NCI-H1048 (cell line): ENCODE data around the gene MARCHF7.
"Not testable (repeated sequence)": the region's sequence is repeated elsewhere in the genome, so short reads cannot be mapped to it uniquely, and the experiment has no call there.

Experiments
- DNase-seq: peaks from one replicate; lab custom pipeline; 2025; lab: John Stamatoyannopoulos, UW

MARCHF7 gene

DNA sequence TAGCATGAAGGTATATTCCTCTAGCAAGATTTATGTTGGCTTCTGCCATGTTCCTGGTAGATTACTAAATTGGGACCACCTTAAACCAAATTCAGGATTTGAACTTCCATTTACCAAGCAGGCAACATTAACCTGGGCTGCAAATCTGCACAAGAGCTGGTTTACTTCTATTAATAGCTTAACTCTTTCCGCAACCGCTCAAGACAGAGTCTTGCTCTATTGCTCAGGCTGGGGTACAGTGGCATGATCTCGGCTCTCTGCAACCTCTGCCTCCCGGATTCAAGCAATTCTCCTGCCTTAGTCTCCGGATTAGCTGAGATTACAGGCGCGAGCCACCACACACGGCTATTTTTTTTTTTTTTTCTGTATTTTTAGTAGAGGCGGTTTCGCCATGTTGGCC lies 8.4 kb downstream of the MARCHF7 start:
- no peak for DNase-seq

DNA sequence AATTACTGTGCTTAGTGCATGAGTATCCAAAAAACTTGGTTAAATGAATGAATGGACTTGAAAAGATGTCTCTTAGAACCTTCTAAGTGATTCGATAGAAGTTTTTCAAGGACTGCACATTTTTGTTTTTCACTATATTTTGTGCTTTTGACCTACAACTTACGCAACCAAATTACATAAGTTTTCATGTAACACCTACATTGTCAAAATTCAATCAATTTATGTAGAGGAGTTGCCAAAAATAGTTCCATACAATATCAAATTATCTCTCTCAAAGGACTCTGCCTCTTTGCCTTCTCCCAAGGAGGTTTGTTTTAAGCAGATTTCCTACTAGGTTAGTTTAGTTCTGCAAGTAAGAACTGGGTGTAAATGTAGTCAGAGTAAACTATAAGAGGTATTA lies 10.3 kb downstream of the MARCHF7 start:
- no peak for DNase-seq

DNA sequence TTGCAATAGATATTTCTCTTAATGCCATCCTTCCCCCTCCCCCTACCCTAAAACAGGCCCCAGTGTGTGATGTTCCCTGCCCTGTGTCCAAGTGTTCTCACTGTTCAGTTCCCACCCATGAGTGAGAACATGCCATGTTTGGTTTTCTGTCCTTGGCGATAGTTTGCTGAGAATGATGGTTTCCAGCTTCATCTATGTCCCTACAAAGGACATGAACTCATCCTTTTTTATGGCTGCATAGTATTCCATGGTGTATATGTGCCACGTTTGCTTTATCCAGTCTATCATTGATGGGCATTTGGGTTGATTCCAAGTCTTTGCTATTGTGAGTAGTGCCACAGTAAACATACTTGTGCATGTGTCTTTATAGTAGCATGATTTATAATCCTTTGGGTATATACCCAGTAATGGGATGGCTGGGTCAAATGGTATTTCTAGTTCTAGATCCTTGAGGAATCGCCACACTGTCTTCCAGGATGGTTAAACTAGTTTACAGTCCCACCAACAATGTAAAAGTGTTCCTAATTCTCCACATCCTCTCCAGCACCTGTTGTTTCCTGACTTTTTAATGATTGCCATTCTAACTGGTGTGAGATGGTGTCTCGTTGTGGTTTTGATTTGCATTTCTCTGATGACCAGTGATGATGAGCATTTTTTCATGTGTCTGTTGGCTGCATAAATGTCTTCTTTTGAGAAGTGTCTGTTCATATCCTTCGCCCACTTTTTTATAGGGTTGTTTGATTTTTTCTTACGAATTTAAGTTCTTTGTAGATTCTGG lies 12.7 kb downstream of the MARCHF7 start:
- DNase-seq: not testable (repeated sequence)

DNA sequence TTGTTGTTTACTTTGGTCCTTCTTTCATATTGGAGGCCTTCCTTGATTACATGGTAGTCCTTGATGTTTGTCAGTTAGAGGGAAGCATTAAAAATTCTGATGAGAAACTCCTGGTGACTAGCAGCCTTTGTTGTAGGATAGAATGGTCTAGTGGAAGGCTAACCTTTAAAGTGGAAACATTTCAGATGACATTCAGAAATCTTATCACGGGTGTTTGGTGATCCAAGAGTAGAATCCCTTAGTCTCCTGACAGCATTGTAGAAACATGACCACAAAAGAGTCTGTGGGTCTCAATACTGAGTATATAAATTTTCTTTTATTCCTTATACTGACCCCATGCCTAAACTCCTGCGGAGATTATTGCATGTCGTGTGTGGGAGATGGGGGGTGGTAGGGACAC lies 13.4 kb downstream of the MARCHF7 start:
- DNase-seq: no peak

DNA sequence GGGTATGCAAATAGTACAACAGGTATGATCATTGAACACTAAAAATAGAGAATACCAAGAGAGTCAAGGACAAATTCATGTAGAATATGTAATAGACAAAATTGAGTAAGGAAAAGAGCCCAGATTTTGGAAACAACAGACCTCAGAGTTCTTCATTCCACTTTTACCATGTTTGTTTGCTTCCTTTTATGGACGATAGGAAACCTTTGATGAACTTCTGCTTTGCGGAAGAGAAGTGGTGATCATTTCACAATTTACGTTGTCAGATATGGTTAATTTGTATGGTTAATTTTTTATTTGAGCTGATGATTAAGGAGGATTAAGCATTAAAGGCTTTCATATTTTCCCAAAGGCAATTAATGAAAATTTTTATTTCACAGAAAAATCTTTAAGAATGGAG lies 16.3 kb downstream of the MARCHF7 start:
- DNase-seq: no peak

DNA sequence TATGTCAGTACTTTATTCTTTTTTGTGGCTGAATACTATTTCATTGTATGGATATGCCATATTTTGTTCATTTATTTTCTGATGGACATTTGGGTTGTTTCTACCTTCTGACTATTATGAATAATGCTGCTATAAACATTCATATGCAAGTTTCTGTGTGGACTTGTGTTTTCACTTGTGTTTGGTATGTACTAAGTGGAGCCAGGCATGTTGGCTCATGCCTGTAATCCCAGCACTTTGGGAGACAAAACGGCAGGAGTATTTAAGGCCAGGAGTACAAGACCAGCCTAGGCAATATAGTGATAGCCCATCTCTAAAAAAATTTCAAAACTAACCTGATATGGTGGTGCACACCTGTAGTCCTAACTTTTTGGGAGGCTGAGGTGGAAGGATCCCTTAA lies 23.3 kb downstream of the MARCHF7 start:
- DNase-seq: no peak

DNA sequence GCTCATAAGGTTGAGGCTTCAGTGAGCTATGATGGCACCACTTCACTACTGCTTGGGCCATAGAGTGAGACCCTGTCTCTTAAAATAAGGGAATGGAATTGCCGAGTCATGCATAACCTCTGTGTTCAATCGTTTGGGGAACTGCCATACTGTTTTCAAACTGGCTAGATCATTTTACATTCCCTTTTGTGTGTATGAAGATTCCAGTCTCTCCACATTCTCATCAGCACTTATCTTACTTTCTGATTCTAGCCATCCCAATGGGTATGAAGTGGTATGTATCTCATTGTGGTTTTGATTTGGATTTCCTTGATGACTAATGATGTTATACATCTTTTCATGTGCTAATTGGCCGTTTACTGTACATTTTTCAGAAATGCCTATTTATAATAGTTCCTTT lies 23.7 kb downstream of the MARCHF7 start:
- DNase-seq: no peak

DNA sequence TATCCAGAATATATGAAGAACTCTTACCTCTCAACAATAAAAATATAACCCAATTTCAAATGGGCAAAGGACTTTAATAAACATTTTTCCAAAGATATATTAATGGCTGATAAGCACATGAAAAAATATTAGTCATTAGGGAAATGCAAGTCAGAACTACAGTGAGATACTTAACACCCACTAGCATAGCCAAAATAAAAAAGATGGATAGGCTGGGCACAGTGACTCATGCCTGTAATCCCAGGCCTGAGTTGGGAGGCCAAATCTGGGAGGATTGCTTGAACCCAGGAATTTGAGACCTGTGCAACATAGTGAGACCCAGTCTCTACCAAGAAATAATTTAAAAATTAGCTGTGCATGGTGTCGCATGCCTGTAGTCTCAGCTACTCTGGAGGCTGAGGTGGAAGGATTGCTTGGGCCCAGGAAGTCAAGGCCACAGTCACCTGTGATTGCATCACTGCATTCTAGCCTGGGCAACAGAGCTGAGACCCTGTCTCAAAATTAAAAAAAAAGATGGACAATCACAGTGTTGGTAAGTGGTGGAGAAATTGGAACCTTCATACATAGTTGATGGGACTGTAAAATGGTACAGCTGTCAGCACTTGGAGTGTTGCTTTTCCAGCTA lies 25.1 kb downstream of the MARCHF7 start:
- DNase-seq: no peak

DNA sequence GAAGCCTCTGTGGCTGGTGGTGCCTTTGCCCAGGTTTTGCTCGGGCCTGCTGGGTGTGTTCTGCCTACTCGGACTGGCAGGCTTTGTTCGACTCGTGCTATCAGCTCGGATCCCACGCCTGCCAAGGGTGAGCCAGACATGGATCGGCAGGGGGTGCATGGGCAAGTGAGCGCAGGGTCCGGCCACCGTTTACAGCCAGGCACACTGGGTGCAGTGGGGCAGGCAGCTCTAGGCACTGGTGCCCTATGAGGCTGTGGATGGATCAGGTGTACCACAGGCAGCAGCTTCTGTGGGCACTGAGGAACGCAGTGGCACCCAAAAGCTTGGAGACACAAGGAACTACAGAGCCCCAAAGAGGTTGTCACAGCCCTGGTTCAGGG lies 25.6 kb downstream of the MARCHF7 start:
- no peak for DNase-seq

DNA sequence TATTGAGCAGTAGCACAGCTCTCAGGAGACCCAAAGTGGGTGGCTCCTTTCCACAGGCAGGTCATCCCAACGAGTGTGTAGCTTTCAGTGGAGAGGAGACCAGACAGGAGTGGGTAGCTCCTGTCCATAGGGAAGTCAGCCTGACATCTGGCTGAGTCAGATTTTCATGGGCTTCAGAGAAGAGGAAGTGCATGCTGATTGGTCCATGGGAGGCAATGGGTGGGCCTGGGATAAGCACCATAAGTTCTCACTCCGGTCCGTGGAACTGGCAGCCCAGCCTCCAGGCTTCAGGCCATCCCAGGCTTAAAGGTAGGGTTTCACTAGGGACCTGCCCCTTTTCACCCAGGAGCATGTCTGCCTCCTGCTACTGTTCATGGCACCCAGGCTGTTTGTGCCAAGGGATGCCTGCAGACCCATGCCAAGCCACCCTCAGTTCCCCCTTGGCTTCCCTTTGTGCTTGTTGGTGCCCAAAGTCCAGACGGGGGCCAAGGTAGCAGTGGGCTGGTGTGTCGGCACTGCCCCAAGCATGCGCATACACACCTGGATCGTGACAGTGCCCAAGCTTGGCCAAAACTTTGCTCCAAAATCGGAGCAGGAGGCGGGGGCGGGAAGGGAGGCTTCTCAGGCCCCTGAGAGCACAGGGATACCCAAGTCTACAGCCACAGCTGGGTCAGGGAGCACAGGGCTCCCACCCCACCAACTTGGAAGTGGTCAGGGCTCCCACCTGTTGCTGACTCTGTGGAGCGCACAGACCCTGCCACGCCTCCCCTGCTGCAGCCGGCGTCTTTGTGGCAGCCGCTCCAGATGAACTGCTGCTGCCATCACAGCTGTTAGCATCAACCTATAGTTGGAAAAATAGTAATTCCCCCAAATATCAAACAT lies 26.4 kb downstream of the MARCHF7 start:
- DNase-seq: no peak

DNA sequence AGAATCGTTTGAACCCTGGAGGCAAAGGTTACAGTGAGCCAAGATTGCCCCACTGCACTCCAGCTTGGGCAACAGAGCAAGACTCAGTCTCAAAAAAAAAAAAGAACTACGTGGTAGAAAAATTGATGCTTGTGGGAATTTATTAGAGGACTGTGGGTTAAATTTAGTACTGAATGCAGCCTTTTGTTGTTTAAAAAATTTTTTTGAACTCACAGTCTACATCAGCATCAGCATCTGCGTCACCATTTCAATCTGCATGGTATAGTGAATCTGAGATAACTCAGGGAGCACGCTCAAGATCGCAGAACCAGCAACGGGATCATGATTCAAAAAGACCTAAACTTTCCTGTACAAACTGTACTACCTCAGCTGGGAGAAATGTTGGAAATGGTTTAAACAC lies 30.5 kb downstream of the MARCHF7 start:
- DNase-seq: no peak

DNA sequence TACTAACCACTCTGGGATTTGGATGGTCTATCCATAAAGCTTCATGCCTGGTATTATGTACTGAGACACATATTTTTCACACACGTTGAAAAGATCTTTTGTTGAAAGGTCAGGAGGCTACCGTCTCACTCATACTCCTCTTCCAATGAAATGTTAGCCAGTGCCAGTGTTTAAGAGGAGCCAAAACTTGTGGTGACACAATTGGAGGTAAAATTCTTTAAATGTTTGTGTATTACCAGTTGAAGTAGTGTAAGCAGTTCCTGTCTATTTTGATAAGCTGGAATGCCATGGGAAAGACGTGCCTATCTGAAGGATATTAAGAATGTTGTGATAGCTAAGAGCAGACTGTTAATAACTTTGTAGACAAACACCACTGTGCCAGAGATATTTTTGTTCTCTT lies 32.1 kb downstream of the MARCHF7 start:
- DNase-seq: no peak

DNA sequence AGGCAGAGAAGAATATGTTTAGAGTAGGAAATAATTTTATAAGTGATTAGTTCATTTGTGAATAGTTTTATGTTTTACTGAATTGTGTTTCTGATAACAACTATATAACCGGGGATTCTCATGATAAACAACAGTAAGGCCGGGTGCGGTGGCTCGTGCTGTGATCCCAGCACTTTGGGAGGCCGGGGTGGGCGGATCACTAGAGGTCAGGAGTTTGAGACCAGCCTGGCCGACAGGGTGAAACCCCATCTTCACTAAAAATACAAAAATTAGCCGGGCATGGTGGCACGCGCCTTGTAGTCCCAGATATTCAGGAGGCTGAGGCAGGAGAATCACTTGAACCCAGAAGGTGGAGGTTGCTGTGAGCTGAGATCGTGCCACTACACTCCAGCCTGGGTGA lies 32.9 kb downstream of the MARCHF7 start:
- not testable (repeated sequence) for DNase-seq

DNA sequence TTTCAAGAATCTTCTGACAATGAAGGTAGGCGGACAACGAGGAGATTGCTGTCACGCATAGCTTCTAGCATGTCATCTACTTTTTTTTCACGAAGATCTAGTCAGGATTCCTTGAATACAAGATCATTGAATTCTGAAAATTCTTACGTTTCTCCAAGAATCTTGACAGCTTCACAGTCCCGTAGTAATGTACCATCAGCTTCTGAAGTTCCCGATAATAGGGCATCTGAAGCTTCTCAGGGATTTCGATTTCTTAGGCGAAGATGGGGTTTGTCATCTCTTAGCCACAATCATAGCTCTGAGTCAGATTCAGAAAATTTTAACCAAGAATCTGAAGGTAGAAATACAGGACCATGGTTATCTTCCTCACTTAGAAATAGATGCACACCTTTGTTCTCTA lies 35.8 kb downstream of the MARCHF7 start:
- no peak for DNase-seq

DNA sequence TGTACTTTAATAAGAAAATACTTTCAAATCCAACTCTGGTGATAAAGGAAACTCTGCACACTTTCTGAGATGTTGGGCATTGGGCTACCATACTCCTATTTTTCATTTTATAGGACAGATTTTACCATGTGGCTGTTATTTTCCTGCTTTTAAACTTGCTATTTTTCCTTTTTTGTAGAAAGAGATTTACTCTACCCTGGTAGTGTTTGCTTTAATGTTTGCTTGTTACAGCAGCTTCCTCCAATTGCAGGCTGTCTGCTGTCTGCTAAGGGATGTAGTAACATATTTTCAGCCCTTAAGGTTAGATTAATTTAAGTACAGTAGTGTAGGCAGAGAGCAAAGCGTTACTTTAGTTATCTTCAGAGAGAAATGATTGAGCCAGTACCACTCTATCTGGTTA lies 38.6 kb downstream of the MARCHF7 start:
- no peak for DNase-seq

DNA sequence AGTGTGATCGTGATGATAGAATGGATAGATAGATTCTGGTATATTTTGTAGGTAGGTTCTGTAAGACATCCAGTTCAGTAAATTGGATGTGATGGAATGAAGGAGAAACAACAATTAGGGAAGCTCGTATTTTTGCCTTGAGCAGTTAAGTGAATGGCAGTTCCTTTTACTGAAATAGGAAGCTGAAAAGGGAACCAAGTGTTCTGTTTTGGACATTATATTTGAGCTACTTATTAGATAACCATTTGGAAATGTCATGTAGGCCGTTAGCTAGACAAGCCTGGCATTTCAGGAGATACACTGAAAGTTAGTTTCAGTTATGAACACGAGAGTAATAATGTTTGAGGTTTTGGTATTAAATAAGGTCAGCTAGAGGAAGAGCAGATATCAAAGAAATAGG lies 41.5 kb downstream of the MARCHF7 start:
- no peak for DNase-seq

DNA sequence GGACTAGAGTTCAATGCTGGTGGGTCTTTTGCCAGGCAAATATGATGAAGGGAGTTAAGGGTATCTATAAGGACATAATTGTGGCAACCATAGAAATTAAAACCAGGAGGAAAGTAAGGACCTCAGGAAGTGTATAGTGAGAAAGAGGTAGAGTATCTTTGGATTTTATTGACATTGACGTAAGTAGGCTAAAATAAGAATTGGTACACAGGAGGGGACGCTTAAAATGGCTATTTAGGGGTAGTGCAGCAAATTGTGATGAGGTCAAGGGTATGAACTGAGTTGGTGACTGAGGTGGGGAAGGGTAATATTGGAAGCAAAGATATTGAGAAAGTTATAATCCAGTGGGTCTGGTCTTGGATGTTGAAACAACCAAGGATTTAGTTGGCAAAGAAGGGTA lies 42.7 kb downstream of the MARCHF7 start:
- DNase-seq: no peak

DNA sequence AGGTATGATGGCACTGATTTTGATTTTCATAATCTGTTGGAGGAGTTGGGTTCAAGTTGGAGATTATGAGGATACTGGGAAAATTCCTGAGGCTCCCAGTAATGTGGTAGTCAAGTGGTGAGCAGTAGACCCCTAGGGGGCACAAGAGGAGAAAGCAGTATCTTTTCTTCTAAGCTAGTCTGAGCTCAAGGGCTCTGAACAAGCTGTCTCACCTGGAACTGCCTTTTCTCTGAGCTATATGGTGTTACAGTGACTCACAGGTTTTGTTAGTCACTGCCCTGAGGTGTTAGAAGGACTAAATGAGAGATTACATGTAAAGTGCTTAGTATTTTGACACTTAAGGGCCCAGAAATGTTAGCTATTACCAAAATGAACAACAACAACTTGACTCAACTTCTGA lies 43.5 kb downstream of the MARCHF7 start:
- DNase-seq: no peak

DNA sequence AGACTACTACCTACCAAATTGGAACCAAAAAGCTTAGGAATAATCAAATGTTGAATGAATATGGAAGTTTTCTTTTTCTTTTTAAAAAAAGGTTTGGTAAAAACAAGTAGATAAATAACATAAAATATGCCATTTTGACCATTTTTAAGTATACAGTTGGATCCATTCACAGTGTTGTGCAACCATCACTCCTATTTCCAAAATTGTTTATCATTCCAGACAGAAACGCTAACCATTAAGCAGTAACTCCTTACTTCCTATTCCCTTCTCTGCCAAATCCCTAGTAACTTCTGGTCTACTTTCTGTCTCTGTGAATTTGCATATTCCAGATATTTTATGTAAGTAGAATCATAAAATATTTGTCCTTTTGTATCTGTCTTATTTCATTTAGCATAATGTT lies 45.9 kb downstream of the MARCHF7 start:
- DNase-seq: no peak

DNA sequence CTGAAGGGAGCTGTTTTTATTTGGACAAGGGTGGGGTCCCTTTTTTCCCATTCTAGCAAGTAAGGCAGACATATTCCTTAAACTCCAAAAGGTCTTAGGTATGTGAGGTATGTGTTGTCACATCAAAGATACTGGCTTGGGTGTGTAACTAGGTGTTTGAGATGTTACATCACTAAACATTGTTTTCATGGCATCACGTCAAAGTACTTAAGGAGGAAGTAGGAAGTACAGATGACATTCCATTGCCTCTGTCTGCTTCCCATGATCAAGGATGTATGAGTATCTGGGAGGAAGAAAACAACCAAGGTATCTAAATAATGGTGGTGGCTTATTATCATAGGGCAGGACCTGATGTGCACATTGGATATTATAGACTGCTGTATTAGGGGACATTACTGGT lies 46.4 kb downstream of the MARCHF7 start:
- no peak for DNase-seq

DNA sequence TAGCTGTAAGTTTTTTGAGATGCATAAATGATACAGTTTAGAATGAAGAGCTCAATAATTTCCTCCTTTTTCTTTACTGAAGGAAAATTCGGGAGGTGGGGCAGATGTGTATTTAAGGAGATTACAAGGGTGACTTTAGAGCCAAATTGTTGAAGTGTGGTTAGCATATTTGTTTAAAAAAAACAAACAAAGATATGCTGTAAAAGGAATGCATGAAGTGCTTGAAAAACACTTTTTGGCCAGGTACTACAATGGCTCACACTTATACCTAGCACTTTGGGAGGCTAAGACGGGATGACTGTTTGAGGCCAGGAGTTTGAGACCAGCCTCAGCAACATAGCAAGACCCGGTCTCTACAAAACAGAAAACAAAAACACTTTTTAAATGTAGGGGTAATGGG lies 47.3 kb downstream of the MARCHF7 start:
- no peak for DNase-seq

DNA sequence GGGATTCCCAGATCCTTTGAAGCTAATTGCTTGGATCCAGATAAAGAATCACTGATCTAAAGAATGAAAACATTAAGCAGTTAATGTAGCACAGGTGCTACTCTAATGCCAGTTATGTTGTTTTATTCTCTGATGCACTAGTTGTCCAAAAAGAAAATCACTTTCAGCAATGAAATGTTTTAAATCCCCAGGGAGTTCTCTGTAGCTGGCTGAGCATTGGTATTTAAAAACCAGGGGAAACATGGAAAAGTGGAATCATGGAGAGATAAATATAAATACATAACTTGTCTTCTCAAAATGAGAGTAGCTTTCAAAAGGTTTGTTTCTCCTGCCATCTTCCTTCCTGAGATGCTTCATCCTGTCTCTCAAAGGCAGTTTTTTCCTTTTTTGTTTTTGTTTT lies 48.0 kb downstream of the MARCHF7 start:
- DNase-seq: no peak

DNA sequence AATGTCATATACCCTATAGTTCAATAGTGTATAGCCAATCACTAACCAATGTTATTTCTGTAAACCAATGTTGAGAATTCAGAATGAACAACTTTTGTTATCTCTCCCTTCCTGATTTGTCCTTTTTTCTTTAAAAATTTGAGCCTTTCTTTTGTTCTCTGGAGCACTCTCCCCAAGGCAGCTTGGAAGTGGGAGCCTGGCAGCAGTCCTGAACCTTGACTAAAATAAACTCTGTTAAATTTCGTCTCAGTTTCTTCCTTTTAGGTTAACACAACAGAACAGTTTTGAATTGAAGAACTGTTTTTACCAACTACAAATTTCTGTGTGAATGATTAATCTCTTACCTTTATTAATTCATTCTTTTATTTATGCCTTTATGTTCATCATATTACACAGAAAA lies 49.8 kb downstream of the MARCHF7 start:
- DNase-seq: no peak
